ENCODE results near the gene MRPL12. TPM values are rescaled to one million over a fixed set of nuclear protein-coding genes. Genes with fewer than 3 reads are reported as not detected.

Gene MRPL12
- polyA plus RNA-seq, 3 donors = 21.2 to 57.0 (median 38.3) TPM

GRCh38 chr17:81666342-81667191 is 36.6 kb upstream of the MRPL12 start, which contains the start of the genes CCDC137 and OXLD1:
Gene CCDC137 (plus strand): TSS chr17:81666737. CDS start chr17:81666767, 30 bp downstream.
Gene OXLD1 (minus strand): TSS chr17:81666605. CDS start chr17:81666577, 28 bp downstream.
- peak; percentile 94 to 96 (median 96) for DNase-seq
- no peaks in the 10 kb centered on the region for H3K9me3 Mint-ChIP-seq
- H3K27me3 ChIP-seq (ENCODE audit: control insufficient read depth in 2 of 2, insufficient read depth in 2 of 2, low read length in 2 of 2) = no peaks in the 10 kb centered on the region
- peaks cover 21 to 41% of the 10 kb centered on the region in 2 donors for H3K36me3 ChIP-seq (replicated peaks in 1 of 2; ENCODE audit: control insufficient read depth in 1 of 2, insufficient read depth in 2 of 2, low read length in 2 of 2)
- H3K27me3 Mint-ChIP-seq (ENCODE audit: low read depth in 3 of 3) = peaks cover 0 to 4% (median 0%) of the 10 kb centered on the region in 3 donors
- H3K9ac ChIP-seq (ENCODE audit: insufficient read depth, low read length, poor library complexity, severe bottlenecking) = peak within 1 kb of the TSS; percentile 93
- TF ChIP-seq CTCF (IDR thresholded peaks at IDR 0.05) = no peak
- H2AFZ ChIP-seq (ENCODE audit: insufficient read depth, low read depth, low read length, poor library complexity, severe bottlenecking) = peak within 1 kb of the TSS; percentile 94
- H3K27ac ChIP-seq (ENCODE audit: low read depth in 1 of 2, low read length in 2 of 2) = peak within 1 kb of the TSS; percentile 76 to 89
- H3K4me3 Mint-ChIP-seq = peak within 1 kb of the TSS; percentile 92 to 99
- under 1% methylated on average over 95 of the region's 96 CpGs for WGBS (ENCODE audit: insufficient coverage)
- H3K4me3 ChIP-seq (replicated peaks in 1 of 3; ENCODE audit: low read depth in 2 of 3, low read length in 3 of 3) = peak within 1 kb of the TSS; percentile 63 to 91 (median 75)
- peaks cover 24% of the 10 kb centered on the region for H3K4me1 Mint-ChIP-seq
- H3K4me2 ChIP-seq (replicated peaks; ENCODE audit: extremely low read depth, low read length, poor library complexity, severe bottlenecking) = peak within 1 kb of the TSS; percentile 86
- H4K20me1 ChIP-seq (ENCODE audit: insufficient read depth, low read length) = no peaks in the 10 kb centered on the region
- H3K79me2 ChIP-seq (ENCODE audit: insufficient read depth, low read length) = peaks cover 53% of the 10 kb centered on the region
- H3K4me1 ChIP-seq (ENCODE audit: control insufficient read depth in 1 of 2, insufficient read depth in 2 of 2, low read length in 2 of 2) = peaks cover 24 to 30% of the 10 kb centered on the region in 2 donors
- H3K36me3 Mint-ChIP-seq = peaks cover 27 to 50% of the 10 kb centered on the region in 2 donors
- intact Hi-C loops (cut with micrococcal nuclease) = loop anchor here (1.0 to 5.0 kb wide), 3 partner anchors 17 to 46 kb away; partner anchors contain the start of genes ARL16 (in 2 of the 2), MRPL12 (in 1 of the 2) and SLC25A10 (in 1 of the 2)
- H3K9me3 ChIP-seq (replicated peaks in 1 of 2; ENCODE audit: control insufficient read depth in 1 of 2, insufficient read depth in 1 of 2, low read length in 2 of 2) = no peaks in the 10 kb centered on the region
- peak within 1 kb of the TSS; percentile 75 to 97 (median 96) for H3K27ac Mint-ChIP-seq

- Mint-ChIP-seq H3K4me1 (peaks cover 24% of the 10 kb centered on the region), H3K27ac (peak overlapping the region in 4 of 7 donors; percentile 31 to 93 (median 76)), H3K9me3 (no peaks in the 10 kb centered on the region), H3K27me3 (ENCODE audit: low read depth in 3 of 3) (peaks cover 0 to 2% (median 0%) of the 10 kb centered on the region in 3 donors), H3K36me3 (peaks cover 39 to 62% of the 10 kb centered on the region in 2 donors), H3K4me3 (peak overlapping the region; percentile 83 to 92)
- H3K36me3 ChIP-seq (replicated peaks in 1 of 2; ENCODE audit: control insufficient read depth in 1 of 2, insufficient read depth in 2 of 2, low read length in 2 of 2) = peaks cover 33 to 53% of the 10 kb centered on the region in 2 donors
- TF ChIP-seq CTCF (IDR thresholded peaks at IDR 0.05) = no peak
- intact Hi-C loops (cut with micrococcal nuclease) = loop anchor here (1.0 to 5.0 kb wide), 3 partner anchors 16 to 45 kb away; partner anchors contain the start of genes ARL16 (in 1 of the 2), MRPL12 (in 1 of the 2) and SLC25A10 (in 1 of the 2)
- no peak overlapping the region for H2AFZ ChIP-seq (ENCODE audit: insufficient read depth, low read depth, low read length, poor library complexity, severe bottlenecking)
- H3K4me3 ChIP-seq (replicated peaks in 1 of 3; ENCODE audit: low read depth in 2 of 3, low read length in 3 of 3) = peak overlapping the region in 1 of 3 experiments; percentile 91
- no peak overlapping the region for H3K9ac ChIP-seq (ENCODE audit: insufficient read depth, low read length, poor library complexity, severe bottlenecking)
- no peak overlapping the region for H3K27ac ChIP-seq (ENCODE audit: low read depth in 1 of 2, low read length in 2 of 2)
- H4K20me1 ChIP-seq (ENCODE audit: insufficient read depth, low read length) = no peaks in the 10 kb centered on the region
- no peaks in the 10 kb centered on the region for H3K27me3 ChIP-seq (ENCODE audit: control insufficient read depth in 2 of 2, insufficient read depth in 2 of 2, low read length in 2 of 2)
- H3K4me1 ChIP-seq (ENCODE audit: control insufficient read depth in 1 of 2, insufficient read depth in 2 of 2, low read length in 2 of 2) = peaks cover 24 to 30% of the 10 kb centered on the region in 2 donors
- H3K9me3 ChIP-seq (replicated peaks in 1 of 2; ENCODE audit: control insufficient read depth in 1 of 2, insufficient read depth in 1 of 2, low read length in 2 of 2) = no peaks in the 10 kb centered on the region
- 88% methylated on average over 17 of the region's 18 CpGs for WGBS (ENCODE audit: insufficient coverage)
- H3K4me2 ChIP-seq (replicated peaks; ENCODE audit: extremely low read depth, low read length, poor library complexity, severe bottlenecking) = peak overlapping the region; percentile 86
- peaks cover 53% of the 10 kb centered on the region for H3K79me2 ChIP-seq (ENCODE audit: insufficient read depth, low read length)
- DNase-seq = no peak
These were observed 35.4 kb upstream of the MRPL12 start for GRCh38 chr17:81667754-81668153.

All from CD14-positive monocyte (primary cell).